NCI-H1092 (cell line): ENCODE data around the gene PRUNE2.
"Not testable (repeated sequence)": the region's sequence is repeated elsewhere in the genome, so short reads cannot be mapped to it uniquely, and the experiment has no call there.

Source experiments
- DNase-seq: peaks from one replicate; lab custom pipeline; 2025; lab: John Stamatoyannopoulos, UW

Gene PRUNE2

DNA sequence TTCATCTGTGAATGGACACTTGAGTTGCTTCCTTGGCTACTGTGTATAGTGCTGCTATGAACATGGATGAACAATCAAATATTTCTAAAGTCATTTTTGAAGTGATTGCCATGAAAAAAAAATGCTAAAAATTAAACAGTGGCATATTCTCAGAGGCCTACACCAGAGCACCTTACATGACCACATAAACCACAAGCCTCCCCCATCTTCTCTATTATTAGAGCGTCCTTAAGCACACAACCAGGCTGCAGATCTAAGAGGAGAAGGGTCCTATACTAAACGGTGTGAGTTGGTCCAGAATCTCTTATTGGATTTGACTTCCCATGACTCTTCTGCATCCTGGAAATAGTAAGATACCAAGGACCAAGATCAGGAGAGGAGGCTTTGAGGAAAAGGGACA is 107.4 kb downstream of the PRUNE2 start:
- DNase-seq: no peak

GRCh38 chr9:76796296-76796695 is 109.6 kb downstream of the PRUNE2 start:
- DNase-seq: no peak

DNA sequence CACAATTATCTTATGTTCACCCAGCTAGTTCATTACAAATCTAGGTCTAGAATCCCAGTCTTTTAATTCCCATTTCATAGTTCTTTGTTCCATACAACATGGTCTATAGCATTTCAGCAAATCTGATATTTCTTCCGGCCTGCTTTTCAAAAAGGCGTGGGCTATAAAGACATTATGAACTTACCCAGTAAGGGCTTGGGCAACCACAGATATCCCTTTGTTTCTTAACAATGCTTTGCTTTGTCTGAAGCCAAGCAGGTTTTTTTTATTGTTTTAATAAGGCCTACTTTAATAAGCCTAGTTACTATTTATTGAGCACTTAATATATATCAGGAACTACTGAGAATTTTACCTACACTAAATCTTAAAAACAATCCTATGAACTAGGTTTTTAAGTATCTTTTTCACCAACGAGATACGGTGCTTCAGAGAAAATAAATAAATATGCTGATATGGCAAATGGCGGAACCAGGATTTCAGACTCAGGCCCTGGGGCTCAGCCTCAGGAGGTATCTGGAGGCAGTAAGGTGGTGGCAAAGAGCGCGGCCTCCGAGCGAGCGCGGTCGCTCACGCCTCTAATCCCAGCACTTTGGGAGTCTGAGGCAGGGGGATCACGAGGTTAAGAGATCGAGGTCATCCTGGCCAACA is 112.0 kb downstream of the PRUNE2 start:
- no peak for DNase-seq

- DNase-seq: no peak
Measured at GRCh38 chr9:76789840-76790239, 116.1 kb downstream of the PRUNE2 start.

- DNase-seq: no peak
Measured at GRCh38 chr9:76787677-76788076, 118.2 kb downstream of the PRUNE2 start.

GRCh38 chr9:76785501-76785900 is 120.4 kb downstream of the PRUNE2 start:
- DNase-seq: no peak

GRCh38 chr9:76784881-76785280 is 121.0 kb downstream of the PRUNE2 start:
- DNase-seq: no peak

GRCh38 chr9:76772686-76773445 is 133.0 kb downstream of the PRUNE2 start:
- no peak for DNase-seq

- DNase-seq: no peak
Measured at GRCh38 chr9:76766126-76766525, 139.8 kb downstream of the PRUNE2 start.

GRCh38 chr9:76764138-76764537 is 141.8 kb downstream of the PRUNE2 start, which contains the start of gene PCA3:
TSS of gene PCA3 (plus strand) at chr9:76764438.
- no peak for DNase-seq

GRCh38 chr9:76761448-76761847 is 144.5 kb downstream of the PRUNE2 start:
- DNase-seq: no peak

DNA sequence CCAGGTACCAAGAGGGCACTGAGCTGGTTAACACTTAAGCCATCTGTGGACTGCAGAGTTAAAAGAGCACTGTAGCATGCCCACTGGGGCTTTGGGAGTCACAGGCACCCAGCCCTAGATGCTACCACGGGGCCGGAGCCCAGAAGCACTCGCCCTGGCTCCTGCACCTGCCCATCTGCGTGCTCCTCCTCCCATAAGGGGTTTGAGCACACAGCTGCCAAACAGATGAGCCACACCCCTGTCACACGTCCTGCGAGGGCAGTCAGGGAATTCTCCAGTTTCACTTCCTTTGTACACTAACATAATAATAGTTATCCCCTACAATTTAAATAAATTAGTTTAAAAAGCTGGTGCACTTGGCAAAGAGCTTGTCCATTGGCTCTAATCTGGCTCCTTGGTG is 146.2 kb downstream of the PRUNE2 start:
- DNase-seq: peak; percentile 15

- DNase-seq: no peak
Measured at GRCh38 chr9:76758476-76758875, 147.4 kb downstream of the PRUNE2 start.

GRCh38 chr9:76756941-76757673 is 148.8 kb downstream of the PRUNE2 start:
- DNase-seq: no peak

DNA sequence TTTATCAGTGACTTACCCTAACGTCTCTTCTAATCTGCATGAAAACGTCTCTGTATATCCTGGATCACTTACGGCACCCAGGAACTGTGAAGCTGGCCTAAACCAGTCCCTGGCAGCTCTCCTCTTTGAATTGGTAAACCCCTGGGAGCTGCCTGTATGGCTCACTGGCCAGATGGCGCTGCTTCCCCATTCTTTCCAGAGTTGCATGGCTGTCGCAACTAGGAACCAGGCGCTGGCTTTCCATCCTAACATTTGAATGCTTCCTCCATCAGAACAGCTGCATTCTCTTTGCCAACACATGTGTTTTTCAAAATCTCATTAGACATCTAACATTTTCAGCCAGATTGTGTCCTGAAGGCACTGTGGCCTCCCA is 149.7 kb downstream of the PRUNE2 start:
- peak; percentile 66 for DNase-seq

GRCh38 chr9:76751001-76751400 is 154.9 kb downstream of the PRUNE2 start:
- no peak for DNase-seq

- DNase-seq: no peak
Measured at GRCh38 chr9:76744336-76744735, 161.6 kb downstream of the PRUNE2 start.

- no peak for DNase-seq
Measured at GRCh38 chr9:76743931-76744330, 162.0 kb downstream of the PRUNE2 start.

DNA sequence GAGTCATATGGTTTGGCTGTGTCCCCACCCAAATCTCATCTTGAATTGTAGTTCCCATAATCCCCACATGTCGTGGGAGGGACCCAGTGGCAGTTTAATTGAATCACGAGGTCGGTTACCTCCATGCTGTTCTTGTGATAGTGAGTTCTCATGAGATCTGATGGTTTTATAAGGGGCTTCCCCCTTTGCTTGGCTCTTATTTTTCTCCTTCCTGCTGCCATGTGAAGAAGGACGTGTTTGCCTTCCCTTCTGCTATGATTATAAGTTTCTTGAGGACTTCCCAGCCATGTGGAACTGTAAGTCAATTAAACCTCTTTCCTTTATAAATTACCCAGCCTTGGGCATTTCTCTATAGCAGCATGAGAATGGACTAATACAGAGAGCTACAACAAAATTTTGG is 163.0 kb downstream of the PRUNE2 start:
- not testable (repeated sequence) for DNase-seq

GRCh38 chr9:76741524-76741923 is 164.4 kb downstream of the PRUNE2 start:
- no peak for DNase-seq

DNA sequence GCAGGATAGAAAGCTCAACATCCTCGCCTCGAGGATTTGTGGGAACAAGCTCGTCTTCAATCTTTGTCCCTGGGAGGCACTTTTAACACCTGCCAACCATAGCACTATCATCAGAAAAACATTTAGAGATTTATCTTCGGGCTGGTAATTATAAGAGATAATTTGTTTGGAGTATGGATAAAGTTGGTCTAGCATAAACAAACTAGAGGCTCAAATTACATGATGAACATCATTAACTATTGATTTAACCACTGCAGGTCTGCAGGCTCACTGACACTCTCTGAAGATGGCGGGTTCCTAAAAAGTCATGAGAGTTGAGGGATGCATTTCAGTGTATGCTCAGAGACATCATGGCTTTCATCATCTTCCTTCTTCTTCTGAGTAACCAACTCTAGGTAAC is 167.5 kb downstream of the PRUNE2 start:
- DNase-seq: no peak

GRCh38 chr9:76737154-76737902 is 168.6 kb downstream of the PRUNE2 start:
- no peak for DNase-seq
